Measurements from ENCODE around the gene UBE3B.

The UBE3B gene

DNA sequence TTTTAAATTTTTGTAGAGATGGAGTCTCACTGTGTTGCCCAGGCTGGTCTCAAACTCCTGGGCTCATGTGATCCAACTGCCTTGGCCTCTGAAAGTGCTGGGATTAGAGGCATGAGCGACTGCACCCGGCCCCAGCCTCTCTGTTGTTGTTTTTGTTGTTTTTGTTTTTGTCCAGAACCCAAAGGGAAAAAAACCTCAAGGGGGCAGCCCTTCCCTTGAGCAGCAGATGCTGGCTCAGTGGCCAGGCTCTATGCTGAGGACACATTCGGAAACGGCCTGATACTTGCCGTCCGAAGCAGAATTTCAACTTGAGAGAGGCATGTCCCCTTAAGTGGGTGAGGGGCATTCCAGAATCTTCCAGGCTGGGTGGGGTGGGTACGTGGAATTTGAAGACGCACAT, 102.8 kb downstream of the UBE3B start:
- DNase-seq: no peak

GRCh38 chr12:109580684-109581333, 103.4 kb downstream of the UBE3B start:
- DNase-seq: no peak

DNA sequence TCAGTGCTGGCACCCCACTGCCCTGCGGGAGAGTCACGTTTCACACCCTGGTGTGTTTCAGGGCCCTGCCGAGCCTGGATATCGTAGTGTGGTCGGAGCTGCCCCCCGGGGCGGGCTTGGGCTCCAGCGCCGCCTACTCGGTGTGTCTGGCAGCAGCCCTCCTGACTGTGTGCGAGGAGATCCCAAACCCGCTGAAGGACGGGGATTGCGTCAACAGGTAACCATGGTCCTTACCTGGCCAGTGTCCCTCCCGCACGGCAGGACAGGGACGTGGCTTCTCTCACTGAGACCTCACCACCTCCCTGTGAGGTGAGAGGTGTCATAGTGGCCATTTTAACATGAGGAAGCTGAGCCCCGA, 103.9 kb downstream of the UBE3B start:
- no peak for DNase-seq

DNA sequence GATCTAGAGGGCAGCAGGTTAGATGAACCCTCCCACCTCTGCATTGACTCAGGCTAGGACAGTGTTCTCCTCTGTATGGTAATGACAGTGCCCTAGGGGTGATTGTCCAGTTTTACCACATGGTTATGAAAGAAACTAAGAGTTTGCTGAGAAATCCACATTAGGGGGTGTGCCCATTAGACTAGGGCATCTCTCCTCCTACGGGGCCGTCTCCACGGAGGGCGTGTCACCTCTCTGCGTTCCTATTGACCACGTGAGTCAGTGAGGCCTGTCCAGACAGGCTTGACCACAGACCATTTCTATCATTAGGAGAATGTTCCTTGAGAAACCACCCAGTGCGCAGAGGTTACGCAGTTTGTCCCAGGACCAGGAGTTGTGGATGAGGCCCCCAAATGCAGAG, 104.4 kb downstream of the UBE3B start:
- DNase-seq: no peak

GRCh38 chr12:109582636-109583035, 105.2 kb downstream of the UBE3B start:
- DNase-seq: no peak

- DNase-seq: no peak
These were observed 106.3 kb downstream of the UBE3B start for GRCh38 chr12:109583733-109584132.

All from kidney glomerular epithelial cell (primary cell).